IMR-90 (cell line): ENCODE measurements around the gene TYSND1. TPM values are rescaled to one million over a fixed set of nuclear protein-coding genes. Genes with fewer than 3 reads are reported as not detected.

Source experiments
- ATAC-seq: fragments of 200-7000 bp; cut with Tn5 transposase; 2 replicates; pipeline ENCODE4 v1.9.1; 2020; ENCODE audit warnings: low read depth, mild to moderate bottlenecking, moderate library complexity
- BruUV-seq: library from RNA; stranded (reverse); fragments of 400-500 nt; replicated peaks from 2 replicates; lab custom pipeline; 2021; lab: Mats Ljungman, UMichigan
- CTCF ChIA-PET: fragments of 300-600 bp; formaldehyde crosslinking; extraction: SDS; loops from one replicate; lab custom pipeline; 2021; ENCODE audit warnings: antibody characterized with exemption; lab: Yijun Ruan, JAX
- POLR2A ChIA-PET: fragments of 300-600 bp; sonication (Branson Sonifier 250); formaldehyde crosslinking; loops from one replicate; lab custom pipeline; 2022; ENCODE audit warnings: antibody characterized with exemption; ENCODE audit not compliant: unreplicated experiment; lab: Charles Lee
- DNase-seq: peaks from one replicate; pipeline ENCODE4 v3.0.0; 2013
- H2AFZ ChIP-seq: replicated peaks from 2 replicates; pipeline ENCODE3; 2013; ENCODE audit warnings: low read length, mild to moderate bottlenecking; ENCODE audit not compliant: poor library complexity
- H2AK5ac ChIP-seq: 2 replicates; pipeline ENCODE4 v1.6.1; 2013; ENCODE audit warnings: low read depth, low read length, inconsistent platforms
- H2AK9ac ChIP-seq: replicated peaks from 2 replicates; pipeline ENCODE3; 2013; ENCODE audit warnings: mild to moderate bottlenecking, low read depth, low read length, moderate library complexity; ENCODE audit not compliant: poor library complexity
- H2BK120ac ChIP-seq: 2 replicates; pipeline ENCODE4 v1.6.1; 2013; ENCODE audit warnings: low read depth, low read length, inconsistent platforms
- H2BK15ac ChIP-seq: 3 replicates; pipeline ENCODE4 v1.6.1; 2013; ENCODE audit warnings: low read depth, low read length, inconsistent platforms
- H2BK20ac ChIP-seq: 2 replicates; pipeline ENCODE4 v1.6.1; 2013; ENCODE audit warnings: low read depth, mild to moderate bottlenecking, inconsistent platforms, low read length, moderate library complexity
- H2BK5ac ChIP-seq: 2 replicates; pipeline ENCODE4 v1.6.1; 2013; ENCODE audit warnings: mild to moderate bottlenecking, low read depth, low read length, inconsistent platforms; ENCODE audit not compliant: poor library complexity, severe bottlenecking
- H3K14ac ChIP-seq: replicated peaks from 2 replicates; pipeline ENCODE4 v1.6.1; 2013; ENCODE audit warnings: low read depth, low read length, inconsistent platforms
- H3K18ac ChIP-seq: 2 replicates; pipeline ENCODE4 v1.6.1; 2013; ENCODE audit warnings: low read depth, low read length, control low read depth
- H3K23ac ChIP-seq: 2 replicates; pipeline ENCODE4 v1.6.1; 2013; ENCODE audit warnings: low read depth, low read length, inconsistent platforms
- H3K27ac ChIP-seq: 2 replicates; pipeline ENCODE4 v1.5.1; 2013; ENCODE audit warnings: mild to moderate bottlenecking, control low read depth, low read length; ENCODE audit not compliant: insufficient read depth
- H3K27me3 ChIP-seq: 2 replicates; pipeline ENCODE4 v1.6.1; 2013; ENCODE audit warnings: low read length; ENCODE audit not compliant: control insufficient read depth, insufficient read depth
- H3K36me3 ChIP-seq: 2 replicates; pipeline ENCODE4 v1.6.1; 2013; ENCODE audit warnings: low read length, mixed read lengths; ENCODE audit not compliant: control insufficient read depth, insufficient read depth
- H3K4ac ChIP-seq: 2 replicates; pipeline ENCODE4 v1.6.1; 2013; ENCODE audit warnings: low read depth, low read length, inconsistent platforms
- H3K4me1 ChIP-seq: 2 replicates; pipeline ENCODE4 v1.6.1; 2013; ENCODE audit warnings: low read length, mixed read lengths; ENCODE audit not compliant: control insufficient read depth, insufficient read depth
- H3K4me2 ChIP-seq: 2 replicates; pipeline ENCODE4 v1.6.1; 2013; ENCODE audit warnings: low read depth, mild to moderate bottlenecking, control low read depth, low read length, moderate library complexity
- H3K4me3 ChIP-seq: 2 replicates; pipeline ENCODE4 v1.5.1; 2013; ENCODE audit warnings: low read depth, mild to moderate bottlenecking, control low read depth, low read length, moderate library complexity; ENCODE audit not compliant: insufficient read depth
- H3K56ac ChIP-seq: 2 replicates; pipeline ENCODE4 v1.6.1; 2013; ENCODE audit warnings: low read length, inconsistent platforms; ENCODE audit not compliant: insufficient read depth; ENCODE audit errors: extremely low read depth
- H3K79me1 ChIP-seq, 2 experiments: 2 replicates each; pipeline ENCODE4 v1.6.1; 2013; ENCODE audit warnings: low read length in 2 of 2, inconsistent platforms in 1 of 2, low read depth in 1 of 2
- H3K9ac ChIP-seq: 2 replicates; pipeline ENCODE4 v1.6.1; 2013; ENCODE audit warnings: low read depth, low read length, control low read depth
- H3K9me1 ChIP-seq: 2 replicates; pipeline ENCODE4 v1.6.1; 2013; ENCODE audit warnings: low read length, inconsistent platforms; ENCODE audit not compliant: insufficient read depth
- H3K9me3 ChIP-seq: 2 replicates; pipeline ENCODE4 v1.6.1; 2013; ENCODE audit warnings: low read length; ENCODE audit not compliant: control insufficient read depth, insufficient read depth
- H4K20me1 ChIP-seq: 2 replicates; pipeline ENCODE4 v1.6.1; 2013; ENCODE audit warnings: low read length, inconsistent platforms; ENCODE audit not compliant: insufficient read depth
- H4K5ac ChIP-seq: 2 replicates; pipeline ENCODE4 v1.6.1; 2013; ENCODE audit warnings: mild to moderate bottlenecking, low read depth, low read length, control low read depth
- H4K8ac ChIP-seq, 2 experiments: 2 replicates each; pipeline ENCODE4 v1.6.1; 2013; ENCODE audit warnings: low read depth in 2 of 2, low read length in 2 of 2, control low read depth in 1 of 2, inconsistent platforms in 1 of 2
- H4K91ac ChIP-seq: 2 replicates; pipeline ENCODE4 v1.6.1; 2013; ENCODE audit warnings: low read depth, low read length, inconsistent platforms; ENCODE audit not compliant: insufficient read depth
- BHLHE40 ChIP-seq: fragments of 150-350 bp; IDR thresholded peaks from 2 replicates; pipeline ENCODE4 v1.6.1; 2016; ENCODE audit warnings: mild to moderate bottlenecking, low read depth, low read length
- CEBPB ChIP-seq: IDR thresholded peaks from 2 replicates; pipeline ENCODE4 v1.6.1; 2012; ENCODE audit warnings: low read depth, low read length, improper control_type of control experiment
- CHD1 ChIP-seq: IDR thresholded peaks from 2 replicates; pipeline ENCODE4 v1.6.1; 2012; ENCODE audit warnings: low read depth, low read length, improper control_type of control experiment
- FOS ChIP-seq: fragments of 150-350 bp; IDR thresholded peaks from 2 replicates; pipeline ENCODE4 v1.6.1; 2016; ENCODE audit warnings: low read depth, low read length
- MAFK ChIP-seq: IDR thresholded peaks from 2 replicates; pipeline ENCODE4 v1.6.1; 2012; ENCODE audit warnings: low read depth, low read length, improper control_type of control experiment
- MAZ ChIP-seq: IDR thresholded peaks from 2 replicates; pipeline ENCODE4 v1.6.1; 2012; ENCODE audit warnings: low read depth, mild to moderate bottlenecking, low read length, improper control_type of control experiment, moderate library complexity, borderline replicate concordance
- MXI1 ChIP-seq: IDR thresholded peaks from 2 replicates; pipeline ENCODE4 v1.6.1; 2012; ENCODE audit warnings: low read depth, mild to moderate bottlenecking, low read length, moderate library complexity, borderline replicate concordance
- NFE2L2 ChIP-seq: fragments of 150-350 bp; IDR thresholded peaks from 2 replicates; pipeline ENCODE4 v1.6.1; 2016; ENCODE audit warnings: low read depth, mild to moderate bottlenecking, low read length
- POLR2A ChIP-seq: IDR thresholded peaks from 2 replicates; pipeline ENCODE4 v1.6.1; 2012; ENCODE audit warnings: mild to moderate bottlenecking, low read depth, low read length
- RAD21 ChIP-seq: IDR thresholded peaks from 2 replicates; pipeline ENCODE4 v1.6.1; 2012; ENCODE audit warnings: low read length, improper control_type of control experiment
- RCOR1 ChIP-seq: IDR thresholded peaks from 2 replicates; pipeline ENCODE4 v1.6.1; 2012; ENCODE audit warnings: mild to moderate bottlenecking, low read length, improper control_type of control experiment; ENCODE audit not compliant: insufficient replicate concordance
- RFX5 ChIP-seq: IDR thresholded peaks from 2 replicates; pipeline ENCODE4 v1.8.0; 2012; ENCODE audit warnings: low read depth, mild to moderate bottlenecking, low read length, moderate library complexity
- SMC3 ChIP-seq: fragments of 150-350 bp; IDR thresholded peaks from 2 replicates; pipeline ENCODE4 v1.6.1; 2016; ENCODE audit warnings: low read depth, mild to moderate bottlenecking, antibody characterized with exemption, low read length, moderate library complexity
- WGBS, 2 experiments: methylation state at CpG; one replicate each; pipeline versions ENCODE4 v1.1.5 to v1.1.7; 2013; ENCODE audit warnings: missing lambda C conversion rate in 2 of 2; ENCODE audit not compliant: insufficient read length in 1 of 2; ENCODE audit errors: extremely low coverage in 2 of 2; 5-methylcytosine and 5-hydroxymethylcytosine counted together
- dilution Hi-C: fragments of 300-500 bp; cut with HindIII; formaldehyde crosslinking; loops from one replicate; pipeline ENCODE4 v1.14.3; 2018; ENCODE audit warnings: low sequenced_read_pairs; ENCODE audit not compliant: unreplicated experiment
- in situ Hi-C: fragments of 300-500 bp; cut with MboI; formaldehyde crosslinking; loops from 3 replicates; pipeline ENCODE4 v1.14.3; 2019; ENCODE audit warnings: low sequenced_read_pairs, inconsistent platforms, mixed read lengths
- intact Hi-C: fragments of 100-400 bp; cut with micrococcal nuclease; formaldehyde crosslinking; loops from 2 replicates; pipeline ENCODE4 v1.10.0; 2022
- polyA plus RNA-seq, 3 experiments: library from polyadenylated mRNA; depleted of rRNA; stranded (reverse); fragments of >200 nt; gene quantifications; 2 replicates each; pipeline ENCODE4 v1.2.3, GENCODE V29; 2012; ENCODE audit warnings: low replicate concordance in 1 of 3
- total RNA-seq: library from RNA; depleted of rRNA; stranded (reverse); fragments of >200 nt; gene quantifications from 2 replicates; pipeline ENCODE4 v1.2.3, GENCODE V29; 2012
- TF ChIP-seq, protein P1 (sequence below): fragments of 150-350 bp; IDR thresholded peaks from 2 replicates; pipeline ENCODE4 v1.6.1; 2017; ENCODE audit warnings: mild to moderate bottlenecking, antibody characterized with exemption, low read length, low read depth
- TF ChIP-seq, protein P2 (sequence below): fragments of 150-350 bp; IDR thresholded peaks from 2 replicates; pipeline ENCODE4 v1.6.1; 2016; ENCODE audit warnings: low read depth, mild to moderate bottlenecking, low read length, moderate library complexity, borderline replicate concordance
- TF ChIP-seq, protein P3 (sequence below): conservative IDR thresholded peaks from 2 replicates; pipeline ENCODE4 v1.5.1; 2012; ENCODE audit warnings: mild to moderate bottlenecking, low read depth, low read length, improper control_type of control experiment

TYSND1 gene
- total and polyA plus RNA-seq, 2 of the 4 experiments (the other 2 are of a cell fraction) = 2.9 to 4.1 TPM

DNA sequence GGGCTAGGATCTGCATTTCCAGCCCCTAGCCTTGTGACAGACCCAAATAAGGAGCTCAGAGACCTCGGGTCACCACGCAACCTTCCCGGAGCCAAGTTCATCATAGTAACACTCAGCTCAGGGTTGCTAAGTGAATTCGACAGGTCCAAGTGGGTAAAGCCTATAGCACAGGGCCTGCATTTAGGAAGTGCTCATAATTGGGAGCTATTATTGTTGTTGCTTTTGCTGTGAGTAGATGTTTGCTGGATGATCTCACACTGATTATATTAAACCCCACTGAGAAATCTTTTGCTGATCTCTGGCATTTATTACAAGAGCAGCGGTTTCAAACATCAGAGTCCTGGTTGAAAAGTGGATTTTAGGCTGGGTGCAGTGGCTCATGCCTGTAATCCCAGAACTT lies 44.1 kb upstream of the TYSND1 start:
- ATAC-seq = peak; percentile 25; the same call in 1 of the 2 replicates
- H3K27me3 ChIP-seq = no peaks in the 10 kb centered on the region
- no TSS peak for BruUV-seq

More for the DNA sequence above, 44.1 kb upstream of the TYSND1 start:
- H4K5ac ChIP-seq = peak overlapping the region; percentile 58
- H3K79me1 ChIP-seq = peaks cover 0 to 20% of the 10 kb centered on the region in 2 experiments; a peak in 2 of 4 replicates
- peak overlapping the region; percentile 39; the same call in 1 of the 2 replicates for H3K23ac ChIP-seq
- intact Hi-C loops (no loop called here), dilution Hi-C loops (no loop called here), in situ Hi-C loops (no loop called here)
- H2BK20ac ChIP-seq = peak overlapping the region; percentile 68
- no peaks in the 10 kb centered on the region for H3K36me3 ChIP-seq
- peak overlapping the region; percentile 50 to 62; a peak in 3 of 4 replicates for H4K8ac ChIP-seq
- H2AK9ac ChIP-seq = no peak overlapping the region
- H3K14ac ChIP-seq = peak overlapping the region; percentile 28
- H3K4ac ChIP-seq = peak overlapping the region; percentile 30
- no peak overlapping the region for H3K4me3 ChIP-seq
- H2AK5ac ChIP-seq = peak overlapping the region; percentile 61
- WGBS, 2 experiments = no CpG with 5 or more reads among the region's 5 CpGs
- H3K56ac ChIP-seq = no peak overlapping the region
- H3K27ac ChIP-seq = peak overlapping the region; percentile 72; the same call in 1 of the 2 replicates
- H4K20me1 ChIP-seq = no peaks in the 10 kb centered on the region
- DNase-seq = no peak
- TF ChIP-seq MXI1 (no peak), BHLHE40 (no peak), RFX5 (no peak), FOS (no peak), RAD21 (no peak), MAFK (no peak), POLR2A (no peak), CEBPB (no peak), SMC3 (no peak), MAZ (no peak), RCOR1 (no peak), CHD1 (no peak), NFE2L2 (no peak)
- TF ChIP-seq, protein P1, sequence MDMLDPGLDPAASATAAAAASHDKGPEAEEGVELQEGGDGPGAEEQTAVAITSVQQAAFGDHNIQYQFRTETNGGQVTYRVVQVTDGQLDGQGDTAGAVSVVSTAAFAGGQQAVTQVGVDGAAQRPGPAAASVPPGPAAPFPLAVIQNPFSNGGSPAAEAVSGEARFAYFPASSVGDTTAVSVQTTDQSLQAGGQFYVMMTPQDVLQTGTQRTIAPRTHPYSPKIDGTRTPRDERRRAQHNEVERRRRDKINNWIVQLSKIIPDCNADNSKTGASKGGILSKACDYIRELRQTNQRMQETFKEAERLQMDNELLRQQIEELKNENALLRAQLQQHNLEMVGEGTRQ = no peak
- TF ChIP-seq, protein P2, sequence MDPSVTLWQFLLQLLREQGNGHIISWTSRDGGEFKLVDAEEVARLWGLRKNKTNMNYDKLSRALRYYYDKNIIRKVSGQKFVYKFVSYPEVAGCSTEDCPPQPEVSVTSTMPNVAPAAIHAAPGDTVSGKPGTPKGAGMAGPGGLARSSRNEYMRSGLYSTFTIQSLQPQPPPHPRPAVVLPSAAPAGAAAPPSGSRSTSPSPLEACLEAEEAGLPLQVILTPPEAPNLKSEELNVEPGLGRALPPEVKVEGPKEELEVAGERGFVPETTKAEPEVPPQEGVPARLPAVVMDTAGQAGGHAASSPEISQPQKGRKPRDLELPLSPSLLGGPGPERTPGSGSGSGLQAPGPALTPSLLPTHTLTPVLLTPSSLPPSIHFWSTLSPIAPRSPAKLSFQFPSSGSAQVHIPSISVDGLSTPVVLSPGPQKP = no peak
- TF ChIP-seq, protein P3, sequence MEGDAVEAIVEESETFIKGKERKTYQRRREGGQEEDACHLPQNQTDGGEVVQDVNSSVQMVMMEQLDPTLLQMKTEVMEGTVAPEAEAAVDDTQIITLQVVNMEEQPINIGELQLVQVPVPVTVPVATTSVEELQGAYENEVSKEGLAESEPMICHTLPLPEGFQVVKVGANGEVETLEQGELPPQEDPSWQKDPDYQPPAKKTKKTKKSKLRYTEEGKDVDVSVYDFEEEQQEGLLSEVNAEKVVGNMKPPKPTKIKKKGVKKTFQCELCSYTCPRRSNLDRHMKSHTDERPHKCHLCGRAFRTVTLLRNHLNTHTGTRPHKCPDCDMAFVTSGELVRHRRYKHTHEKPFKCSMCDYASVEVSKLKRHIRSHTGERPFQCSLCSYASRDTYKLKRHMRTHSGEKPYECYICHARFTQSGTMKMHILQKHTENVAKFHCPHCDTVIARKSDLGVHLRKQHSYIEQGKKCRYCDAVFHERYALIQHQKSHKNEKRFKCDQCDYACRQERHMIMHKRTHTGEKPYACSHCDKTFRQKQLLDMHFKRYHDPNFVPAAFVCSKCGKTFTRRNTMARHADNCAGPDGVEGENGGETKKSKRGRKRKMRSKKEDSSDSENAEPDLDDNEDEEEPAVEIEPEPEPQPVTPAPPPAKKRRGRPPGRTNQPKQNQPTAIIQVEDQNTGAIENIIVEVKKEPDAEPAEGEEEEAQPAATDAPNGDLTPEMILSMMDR = no peak
- ChIA-PET POLR2A (interaction anchor here (0.6 to 2.0 kb wide), 2 partner anchors 20 to 40 kb away, joined by 3 to 9 read pairs; partner anchors contain the start of gene SAR1A), CTCF (interaction anchor here (0.5 to 1.0 kb wide), 4 partner anchors 20 to 404 kb away, joined by 3 read pairs; partner anchors contain the start of gene TYSND1)
- peak overlapping the region; percentile 56 for H4K91ac ChIP-seq
- peaks cover 37% of the 10 kb centered on the region for H3K4me1 ChIP-seq
- H3K4me2 ChIP-seq = peak overlapping the region; percentile 42
- H3K9ac ChIP-seq = no peak overlapping the region
- H2BK120ac ChIP-seq = peak overlapping the region; percentile 75
- H3K18ac ChIP-seq = peak overlapping the region; percentile 75
- peak overlapping the region; percentile 68; the same call in 2 of the 3 replicates for H2BK15ac ChIP-seq
- H2AFZ ChIP-seq = peak overlapping the region; percentile 58
- H3K9me3 ChIP-seq = no peaks in the 10 kb centered on the region
- H3K9me1 ChIP-seq = peaks cover 24% of the 10 kb centered on the region
- H2BK5ac ChIP-seq = peak overlapping the region; percentile 19
